ENCODE data around the gene ADAMTSL1.

The ADAMTSL1 gene

GRCh38 chr9:18451406-18451805 lies 22.5 kb upstream of the ADAMTSL1 start:
- ChIA-PET CTCF (interaction anchor here (0.6 to 9.9 kb wide), 3 partner anchors 8 to 170 kb away, joined by 3 to 99 read pairs (median 3); no protein-coding TSS in a partner anchor), POLR2A (no interaction called here)
- Histone ChIP-seq H3K27ac (ENCODE audit: extremely low read depth, low read depth, low read length) (no peak overlapping the region), H3K9me3 (ENCODE audit: control insufficient read depth, insufficient read depth, low read depth, low read length) (no peaks in the 10 kb centered on the region), H3K4me1 (ENCODE audit: control insufficient read depth, insufficient read depth, low read length) (no peaks in the 10 kb centered on the region), H3K36me3 (ENCODE audit: control insufficient read depth in 2 of 2, insufficient read depth in 1 of 2, low read length in 2 of 2) (no peaks in the 10 kb centered on the region), H3K4me3 (ENCODE audit: low read depth, low read length) (no peak overlapping the region)
- TF ChIP-seq ZNF585B (tag by site-specific recombination; IDR thresholded peaks at IDR 0.05) (no peak), ZNF423 (tag by site-specific recombination; IDR thresholded peaks at IDR 0.05) (no peak), KLF7 (tag by site-specific recombination; IDR thresholded peaks at IDR 0.05; ENCODE audit: borderline replicate concordance) (no peak), ZNF146 (tag by site-specific recombination; IDR thresholded peaks at IDR 0.05) (no peak), HOXA7 (CRISPR knock-in tag; IDR thresholded peaks at IDR 0.05; ENCODE audit: borderline replicate concordance) (no peak)
- TF ChIP-seq, protein P1, sequence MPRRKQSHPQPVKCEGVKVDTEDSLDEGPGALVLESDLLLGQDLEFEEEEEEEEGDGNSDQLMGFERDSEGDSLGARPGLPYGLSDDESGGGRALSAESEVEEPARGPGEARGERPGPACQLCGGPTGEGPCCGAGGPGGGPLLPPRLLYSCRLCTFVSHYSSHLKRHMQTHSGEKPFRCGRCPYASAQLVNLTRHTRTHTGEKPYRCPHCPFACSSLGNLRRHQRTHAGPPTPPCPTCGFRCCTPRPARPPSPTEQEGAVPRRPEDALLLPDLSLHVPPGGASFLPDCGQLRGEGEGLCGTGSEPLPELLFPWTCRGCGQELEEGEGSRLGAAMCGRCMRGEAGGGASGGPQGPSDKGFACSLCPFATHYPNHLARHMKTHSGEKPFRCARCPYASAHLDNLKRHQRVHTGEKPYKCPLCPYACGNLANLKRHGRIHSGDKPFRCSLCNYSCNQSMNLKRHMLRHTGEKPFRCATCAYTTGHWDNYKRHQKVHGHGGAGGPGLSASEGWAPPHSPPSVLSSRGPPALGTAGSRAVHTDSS (tag by site-specific recombination; IDR thresholded peaks at IDR 0.05), result no peak

DNA sequence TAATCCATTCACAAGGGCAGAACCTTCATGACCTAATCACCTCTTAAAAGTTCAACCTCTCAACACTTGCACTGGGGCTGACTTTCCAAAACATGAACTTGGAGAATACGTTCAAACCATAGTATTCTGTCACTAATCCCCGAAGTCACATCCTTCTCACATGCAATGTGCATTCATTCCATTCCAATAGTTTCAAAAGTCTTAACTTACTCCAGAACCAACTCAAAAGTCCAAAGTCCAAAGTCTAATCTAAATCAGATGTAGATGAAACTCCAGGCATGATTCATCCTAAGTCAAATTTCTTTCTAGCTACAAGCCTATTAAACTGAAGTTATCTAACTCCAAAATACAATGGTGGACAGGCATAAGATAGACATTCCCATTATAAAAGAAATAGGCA lies 21.7 kb upstream of the ADAMTSL1 start:
- no peaks in the 10 kb centered on the region for H3K36me3 ChIP-seq (ENCODE audit: control insufficient read depth in 2 of 2, insufficient read depth in 1 of 2, low read length in 2 of 2)
- no peaks in the 10 kb centered on the region for H3K4me1 ChIP-seq (ENCODE audit: control insufficient read depth, insufficient read depth, low read length)
- ChIA-PET POLR2A (no interaction called here), CTCF (interaction anchor here (9.9 kb wide), 1 partner anchor 9 kb away, joined by 99 read pairs; no protein-coding TSS in a partner anchor)
- no peaks in the 10 kb centered on the region for H3K9me3 ChIP-seq (ENCODE audit: control insufficient read depth, insufficient read depth, low read depth, low read length)
- TF ChIP-seq, protein P2, sequence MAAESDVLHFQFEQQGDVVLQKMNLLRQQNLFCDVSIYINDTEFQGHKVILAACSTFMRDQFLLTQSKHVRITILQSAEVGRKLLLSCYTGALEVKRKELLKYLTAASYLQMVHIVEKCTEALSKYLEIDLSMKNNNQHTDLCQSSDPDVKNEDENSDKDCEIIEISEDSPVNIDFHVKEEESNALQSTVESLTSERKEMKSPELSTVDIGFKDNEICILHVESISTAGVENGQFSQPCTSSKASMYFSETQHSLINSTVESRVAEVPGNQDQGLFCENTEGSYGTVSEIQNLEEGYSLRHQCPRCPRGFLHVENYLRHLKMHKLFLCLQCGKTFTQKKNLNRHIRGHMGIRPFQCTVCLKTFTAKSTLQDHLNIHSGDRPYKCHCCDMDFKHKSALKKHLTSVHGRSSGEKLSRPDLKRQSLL (tag by site-specific recombination; IDR thresholded peaks at IDR 0.05), result no peak
- no peak for TF ChIP-seq WT1 (tag by site-specific recombination; IDR thresholded peaks at IDR 0.05)
- TF ChIP-seq GLI2 (tag by site-specific recombination; IDR thresholded peaks at IDR 0.05; ENCODE audit: borderline replicate concordance, low read depth), result no peak
- no peak for TF ChIP-seq ZNF792 (tag by site-specific recombination; IDR thresholded peaks at IDR 0.05)
- no peak for TF ChIP-seq ZNF112 (tag by site-specific recombination; IDR thresholded peaks at IDR 0.05)
- TF ChIP-seq KLF9 (tag by site-specific recombination; IDR thresholded peaks at IDR 0.05; ENCODE audit: low read depth), result no peak
- no peak for TF ChIP-seq RBAK (tag by site-specific recombination; IDR thresholded peaks at IDR 0.05)
- no peak for TF ChIP-seq KLF17 (tag by site-specific recombination; IDR thresholded peaks at IDR 0.05)
- TF ChIP-seq ZNF555 (tag by site-specific recombination; conservative IDR thresholded peaks at IDR 0.05), result no peak
- no peak for TF ChIP-seq ZNF311 (tag by site-specific recombination; IDR thresholded peaks at IDR 0.05; ENCODE audit: borderline replicate concordance)
- TF ChIP-seq EGR2 (tag by site-specific recombination; IDR thresholded peaks at IDR 0.05; ENCODE audit: low read depth), result no peak
- TF ChIP-seq ZFP41 (tag by site-specific recombination; IDR thresholded peaks at IDR 0.05; ENCODE audit: borderline replicate concordance), result no peak
- TF ChIP-seq KLF7 (tag by site-specific recombination; IDR thresholded peaks at IDR 0.05; ENCODE audit: borderline replicate concordance), result no peak
- TF ChIP-seq ZNF121 (tag by site-specific recombination; IDR thresholded peaks at IDR 0.05), result no peak
- TF ChIP-seq ZNF24 (tag by site-specific recombination; IDR thresholded peaks at IDR 0.05), result no peak
- no peak for TF ChIP-seq ZBTB1 (tag by site-specific recombination; IDR thresholded peaks at IDR 0.05)
- no peak for TF ChIP-seq ZNF621 (tag by site-specific recombination; IDR thresholded peaks at IDR 0.05)
- TF ChIP-seq BCL11A (tag by site-specific recombination; IDR thresholded peaks at IDR 0.05; ENCODE audit: low read depth), result no peak
- H3K4me3 ChIP-seq (ENCODE audit: low read depth, low read length), result no peak overlapping the region
- H3K27ac ChIP-seq (ENCODE audit: extremely low read depth, low read depth, low read length), result no peak overlapping the region
